DND-41 (cell line): ENCODE results near the gene EXOC3L4.

Experiments
- ATAC-seq: fragments of 200-7000 bp; cut with Tn5 transposase; 3 replicates; pipeline ENCODE4 v1.9.1; 2021; ENCODE audit warnings: low read depth; ENCODE audit not compliant: insufficient read depth
- DNase-seq: peaks from one replicate; pipeline ENCODE4 v3.0.0-alpha.2; 2020
- H2AFZ ChIP-seq: 2 replicates; pipeline ENCODE4 v1.6.0; 2012; ENCODE audit warnings: low read depth, low read length
- H3K27ac ChIP-seq: 2 replicates; pipeline ENCODE4 v1.5.1; 2012; ENCODE audit warnings: low read length, inconsistent platforms
- H3K27me3 ChIP-seq: fragments of 200-600 bp; sonication (generic); 2 replicates; pipeline ENCODE4 v1.6.0; 2012; ENCODE audit warnings: low read length, mild to moderate bottlenecking, inconsistent platforms; ENCODE audit not compliant: insufficient read depth, poor library complexity
- H3K36me3 ChIP-seq: 2 replicates; pipeline ENCODE4 v1.5.1; 2012; ENCODE audit warnings: low read length, inconsistent platforms; ENCODE audit not compliant: insufficient read depth
- H3K4me1 ChIP-seq: 2 replicates; pipeline ENCODE4 v1.5.1; 2012; ENCODE audit warnings: mild to moderate bottlenecking, low read length; ENCODE audit not compliant: insufficient read depth
- H3K4me2 ChIP-seq: 2 replicates; pipeline ENCODE4 v1.6.0; 2012; ENCODE audit warnings: mild to moderate bottlenecking, moderate library complexity, low read length, inconsistent platforms; ENCODE audit not compliant: insufficient read depth
- H3K4me3 ChIP-seq, 2 experiments: fragments of 200-600 bp in 1 of 2; shearing (Covaris generic) in 1 of 2; 2 replicates each; pipeline ENCODE4 v1.5.1; 2012 to 2016; ENCODE audit warnings: inconsistent platforms in 2 of 2, low read length in 2 of 2, mild to moderate bottlenecking in 2 of 2, low read depth in 1 of 2, moderate library complexity in 1 of 2
- H3K79me2 ChIP-seq: 2 replicates; pipeline ENCODE4 v1.6.0; 2012; ENCODE audit warnings: low read length, inconsistent platforms; ENCODE audit not compliant: insufficient read depth
- H3K9ac ChIP-seq: 2 replicates; pipeline ENCODE4 v1.6.0; 2012; ENCODE audit warnings: low read depth, mild to moderate bottlenecking, inconsistent platforms, low read length, moderate library complexity
- H3K9me3 ChIP-seq: 2 replicates; pipeline ENCODE4 v1.5.1; 2012; ENCODE audit warnings: low read length, moderate library complexity, mild to moderate bottlenecking, inconsistent platforms; ENCODE audit not compliant: insufficient read depth, severe bottlenecking
- H4K20me1 ChIP-seq: 2 replicates; pipeline ENCODE4 v1.6.0; 2012; ENCODE audit warnings: low read length; ENCODE audit not compliant: insufficient read depth
- CTCF ChIP-seq: IDR thresholded peaks from 2 replicates; pipeline ENCODE4 v1.5.1; 2012; ENCODE audit warnings: borderline replicate concordance, low read length, moderate library complexity, mild to moderate bottlenecking; ENCODE audit not compliant: poor library complexity, severe bottlenecking; ENCODE audit errors: extremely low read depth
- EZH2 ChIP-seq: IDR thresholded peaks from 3 replicates; pipeline ENCODE4 v1.6.1; 2012; ENCODE audit warnings: borderline replicate concordance, low read depth, mild to moderate bottlenecking, moderate library complexity, low read length, inconsistent platforms; ENCODE audit not compliant: severe bottlenecking

EXOC3L4 gene

GRCh38 chr14:103100281-103101121 lies 6.0 kb downstream of the EXOC3L4 start:
- DNase-seq (no peak), ATAC-seq (no peak)
- no peak overlapping the region for H3K4me3 ChIP-seq
- H3K27ac ChIP-seq: no peak overlapping the region
- H3K79me2 ChIP-seq: no peaks in the 10 kb centered on the region
- no peaks in the 10 kb centered on the region for H4K20me1 ChIP-seq
- H3K4me1 ChIP-seq: peaks cover 5% of the 10 kb centered on the region
- H3K9ac ChIP-seq: no peak overlapping the region
- no peaks in the 10 kb centered on the region for H3K36me3 ChIP-seq
- no peak overlapping the region for H2AFZ ChIP-seq
- no peaks in the 10 kb centered on the region for H3K27me3 ChIP-seq
- H3K4me2 ChIP-seq: no peak overlapping the region
- no peaks in the 10 kb centered on the region for H3K9me3 ChIP-seq
- TF ChIP-seq CTCF (no peak), EZH2 (no peak)

GRCh38 chr14:103101257-103101962 lies 6.9 kb downstream of the EXOC3L4 start:
- no peaks in the 10 kb centered on the region for H3K79me2 ChIP-seq
- H2AFZ ChIP-seq: no peak overlapping the region
- H3K9me3 ChIP-seq: no peaks in the 10 kb centered on the region
- DNase-seq: no peak
- no peak overlapping the region for H3K4me2 ChIP-seq
- H3K4me1 ChIP-seq: peaks cover 5% of the 10 kb centered on the region
- H4K20me1 ChIP-seq: 0 out of 2 replicates have a peak, but pooled peaks cover under 1% of the 10 kb centered on the region
- no peak overlapping the region for H3K9ac ChIP-seq
- H3K27ac ChIP-seq: no peak overlapping the region
- TF ChIP-seq EZH2 (no peak), CTCF (no peak)
- H3K36me3 ChIP-seq: no peaks in the 10 kb centered on the region
- no peaks in the 10 kb centered on the region for H3K27me3 ChIP-seq
- no peak overlapping the region for H3K4me3 ChIP-seq
- ATAC-seq: no peak

GRCh38 chr14:103101963-103102688 lies 7.6 kb downstream of the EXOC3L4 start:
- no peak overlapping the region for H3K9ac ChIP-seq
- H3K4me2 ChIP-seq: no peak overlapping the region
- no peak for TF ChIP-seq EZH2
- no peak for TF ChIP-seq CTCF
- H3K27ac ChIP-seq: no peak overlapping the region
- no peaks in the 10 kb centered on the region for H3K27me3 ChIP-seq
- no peak overlapping the region for H2AFZ ChIP-seq
- H3K4me1 ChIP-seq: peaks cover 5% of the 10 kb centered on the region
- DNase-seq (no peak), ATAC-seq (no peak)
- no peaks in the 10 kb centered on the region for H3K9me3 ChIP-seq
- no peaks in the 10 kb centered on the region for H3K79me2 ChIP-seq
- H3K4me3 ChIP-seq: no peak overlapping the region
- no peaks in the 10 kb centered on the region for H3K36me3 ChIP-seq
- H4K20me1 ChIP-seq: 0 out of 2 replicates have a peak, but pooled peaks cover 3% of the 10 kb centered on the region
